HG02852 (cell line): ENCODE measurements around the gene KLF12.

Experiments
- ATAC-seq: cut with Tn5 transposase; IDR thresholded peaks from one replicate; pipeline ENCODE4 v1.9.1; 2021; ENCODE audit warnings: mild to moderate bottlenecking, moderate library complexity; ENCODE audit not compliant: unreplicated experiment

KLF12 gene

DNA sequence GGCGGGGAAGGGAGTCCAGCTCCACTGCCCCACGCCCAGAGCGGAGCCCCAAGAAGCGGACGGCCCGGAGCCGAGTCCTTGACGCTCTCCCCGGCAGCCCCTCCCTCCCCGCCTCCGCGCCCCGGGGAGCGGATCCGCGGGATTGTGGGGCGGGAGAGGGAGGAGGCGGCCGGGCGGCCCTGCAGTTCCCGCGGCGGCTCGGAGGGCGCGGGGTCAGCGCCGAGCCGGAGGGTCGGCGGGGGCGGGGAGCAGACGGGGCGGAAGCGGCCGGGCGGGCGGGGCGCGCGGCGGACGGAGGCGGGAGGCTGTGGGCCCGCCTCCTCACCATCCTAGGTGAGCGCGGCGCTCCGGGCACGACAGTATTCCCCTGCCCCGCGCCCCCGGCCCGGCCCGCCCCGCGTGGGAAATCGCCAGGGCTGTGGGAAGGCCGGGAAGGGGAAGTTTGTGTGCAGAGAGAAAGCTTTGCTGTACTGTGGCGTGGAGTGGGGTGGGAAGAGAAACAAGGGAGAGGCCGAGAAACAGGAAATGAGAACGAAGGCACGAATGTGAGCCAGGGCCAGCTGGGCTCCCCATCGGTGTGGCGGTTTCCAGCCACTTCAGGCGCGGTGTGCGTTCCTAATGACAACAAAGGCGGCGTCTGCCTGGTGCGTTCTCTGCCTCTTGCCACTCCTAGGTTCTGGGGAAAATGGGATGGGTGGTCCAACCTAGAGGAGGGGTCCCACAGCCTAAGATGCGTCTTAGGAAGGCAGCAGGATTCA, 1.3 kb upstream of the KLF12 start:
- ATAC-seq: peak; percentile 40

DNA sequence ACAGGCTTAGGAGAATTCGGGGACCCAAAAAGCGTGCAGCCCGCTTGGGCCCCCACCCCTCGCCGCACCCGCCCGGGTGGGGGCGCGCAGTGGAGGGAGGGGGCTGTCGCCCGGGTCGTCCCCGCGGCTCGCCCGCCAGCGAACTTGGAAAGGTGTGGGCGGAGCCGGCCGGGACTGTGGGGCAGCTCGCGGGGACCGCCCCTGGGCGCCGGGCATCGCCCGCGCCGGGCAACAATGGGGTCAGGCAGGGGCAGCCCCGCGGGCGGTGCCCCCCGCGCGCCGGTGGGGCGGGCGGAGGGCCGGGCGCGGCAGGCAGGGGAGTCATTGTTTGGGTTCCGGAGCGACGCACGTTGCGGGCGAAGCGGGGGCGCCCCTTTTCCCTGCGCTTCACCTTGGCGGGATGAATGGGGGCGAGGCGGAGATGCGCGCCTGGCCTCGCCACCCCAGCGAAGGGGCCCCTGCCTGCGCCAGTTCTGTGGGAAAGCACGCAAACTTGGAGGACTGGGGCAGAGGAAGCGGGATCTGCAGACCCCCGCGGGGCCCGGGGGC, 647 bp upstream of the KLF12 start:
- ATAC-seq: peak; percentile 19

GRCh38 chr13:74133657-74134201, 475 bp downstream of the KLF12 start:
- peak; percentile 42 for ATAC-seq

DNA sequence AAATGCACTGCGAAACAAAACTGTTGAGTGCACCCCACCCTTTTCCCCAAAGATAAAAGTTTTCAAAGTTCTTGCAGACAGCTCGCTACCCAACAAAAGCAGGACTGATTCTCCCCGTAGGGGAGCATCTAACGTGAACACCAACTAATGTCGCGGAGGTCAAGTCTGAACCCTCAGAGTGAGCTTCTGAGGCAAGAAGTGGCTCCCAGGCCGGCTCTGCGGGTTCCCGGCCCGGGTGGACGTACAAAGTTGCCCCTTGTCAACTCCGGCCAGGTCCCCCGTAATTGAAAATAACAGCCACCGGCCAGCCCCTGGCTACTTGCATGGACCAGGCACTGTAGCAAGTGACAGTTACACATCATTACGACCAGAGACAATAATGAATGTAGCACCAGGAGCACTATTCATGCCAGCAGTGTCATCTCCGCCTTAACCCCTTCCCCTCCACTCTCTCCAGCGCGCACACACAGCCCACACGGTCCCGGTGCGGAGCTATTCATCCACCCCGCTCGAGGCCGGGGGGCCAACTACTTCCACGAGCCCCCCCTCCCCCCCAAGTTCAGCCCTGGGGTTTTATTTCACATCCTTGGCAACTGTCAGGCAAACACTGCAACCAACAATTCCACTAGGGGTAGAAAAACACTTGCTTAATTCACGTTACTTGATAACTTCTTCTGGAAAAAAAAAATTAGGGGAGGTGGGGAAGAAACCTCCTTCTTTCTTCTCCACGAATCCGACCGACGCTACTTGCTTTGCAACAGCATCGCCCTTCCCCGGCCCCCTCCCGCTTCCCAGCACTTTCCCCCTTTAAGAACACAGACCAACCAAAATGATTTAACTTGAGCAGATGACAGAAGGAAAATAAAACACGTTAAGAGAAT, 1.2 kb downstream of the KLF12 start:
- no peak for ATAC-seq

DNA sequence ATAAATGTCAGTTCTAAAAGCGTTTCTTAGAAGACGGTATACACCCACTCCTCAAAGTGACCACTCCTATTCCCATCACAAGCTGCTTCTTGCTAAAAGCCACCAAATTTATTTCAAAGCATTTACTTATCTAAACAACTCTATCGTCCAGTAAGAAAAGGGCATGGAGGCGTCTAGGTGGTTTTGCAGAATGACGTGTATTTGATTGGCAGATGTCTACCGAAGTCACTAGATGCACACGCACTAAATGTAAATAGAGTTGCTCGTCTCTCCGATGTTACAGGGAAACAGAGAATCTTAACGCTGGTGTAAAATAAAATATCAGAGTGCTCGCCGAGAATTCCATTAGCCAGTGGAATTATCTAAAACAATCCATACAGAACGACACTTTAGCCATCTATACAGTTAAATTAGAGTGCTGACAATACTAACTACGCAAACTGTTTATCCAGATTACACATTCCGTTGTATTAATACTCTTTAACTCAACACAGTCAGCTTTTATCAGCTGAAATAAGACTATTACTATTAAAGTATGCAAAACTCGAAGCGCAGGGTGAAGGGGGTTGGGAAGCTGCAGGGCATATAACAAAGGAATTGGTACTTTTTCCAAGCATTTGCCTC, 1.9 kb downstream of the KLF12 start:
- ATAC-seq: no peak

DNA sequence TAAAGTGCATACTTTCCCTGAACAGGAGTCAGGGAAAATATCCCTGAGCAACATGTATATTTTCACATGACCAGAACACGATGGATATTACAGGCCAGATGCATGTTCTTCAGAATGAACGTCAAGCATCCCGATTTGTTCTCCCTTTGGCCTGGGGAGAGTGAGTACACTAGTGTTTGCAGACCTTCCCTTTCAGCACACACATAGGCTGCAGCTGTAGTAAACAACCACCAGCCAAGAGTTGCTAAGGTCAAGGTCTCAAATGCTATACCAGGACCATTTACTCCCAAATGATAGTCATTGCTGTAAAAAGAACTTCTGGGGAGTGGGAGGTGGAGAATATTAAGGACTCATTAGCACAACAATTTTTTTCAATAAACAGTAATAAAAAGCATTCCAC, 3.0 kb downstream of the KLF12 start:
- ATAC-seq: no peak

- no peak for ATAC-seq
These were observed 4.6 kb downstream of the KLF12 start for GRCh38 chr13:74129500-74130191.

DNA sequence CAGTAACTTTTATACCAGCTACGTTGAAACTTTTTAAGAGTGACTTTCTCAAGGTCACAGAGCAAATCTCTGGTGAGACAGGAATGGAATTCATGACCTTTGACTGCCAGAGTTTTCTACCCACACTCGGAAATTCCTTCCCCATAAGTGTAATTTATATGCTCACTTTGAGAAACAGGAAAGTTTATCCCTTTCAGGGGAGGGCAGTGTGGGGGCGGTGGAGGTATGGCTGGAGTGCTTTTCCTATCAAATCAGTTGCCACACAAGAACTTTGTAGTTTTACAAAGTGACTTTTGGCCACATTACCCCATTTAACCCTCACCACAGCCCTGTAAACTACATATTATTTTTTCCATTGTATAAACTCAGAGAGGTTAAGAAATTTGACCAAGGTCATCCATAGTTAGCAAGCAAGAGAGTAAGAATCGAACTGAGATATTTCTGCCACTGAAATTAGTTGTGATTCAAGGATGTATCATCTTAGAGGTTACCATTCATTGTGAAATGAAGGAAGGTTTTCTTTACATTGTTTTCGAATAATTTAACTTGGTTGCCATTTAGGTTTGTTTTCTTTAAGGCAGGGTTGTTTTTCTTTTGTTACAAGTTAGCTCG, 5.9 kb downstream of the KLF12 start:
- ATAC-seq: no peak

- ATAC-seq: no peak
These were observed 15.9 kb downstream of the KLF12 start for GRCh38 chr13:74118328-74118727.

- ATAC-seq: no peak
These were observed 16.9 kb downstream of the KLF12 start for GRCh38 chr13:74117207-74117705.

GRCh38 chr13:74115133-74115532, 19.1 kb downstream of the KLF12 start:
- ATAC-seq: no peak

DNA sequence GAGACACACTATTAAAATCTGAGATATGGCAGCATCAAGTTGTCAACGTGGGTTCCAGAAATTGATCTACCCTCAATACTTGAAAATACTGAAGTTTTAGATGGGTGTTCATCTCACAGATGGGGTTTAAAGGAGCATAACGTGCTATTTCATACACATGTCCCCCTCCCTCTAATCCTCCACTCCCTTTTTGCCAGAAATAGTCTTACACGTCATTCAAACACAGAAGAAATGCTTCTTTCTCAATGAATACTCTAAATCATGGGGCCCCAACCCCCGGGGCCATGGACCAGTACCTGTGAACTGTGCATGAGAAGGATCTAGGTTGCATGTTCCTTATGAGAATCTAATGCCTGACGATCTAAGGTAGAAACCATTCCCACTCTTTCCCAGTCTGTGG, 19.6 kb downstream of the KLF12 start:
- ATAC-seq: no peak

GRCh38 chr13:74114202-74114601, 20.0 kb downstream of the KLF12 start:
- no peak for ATAC-seq

DNA sequence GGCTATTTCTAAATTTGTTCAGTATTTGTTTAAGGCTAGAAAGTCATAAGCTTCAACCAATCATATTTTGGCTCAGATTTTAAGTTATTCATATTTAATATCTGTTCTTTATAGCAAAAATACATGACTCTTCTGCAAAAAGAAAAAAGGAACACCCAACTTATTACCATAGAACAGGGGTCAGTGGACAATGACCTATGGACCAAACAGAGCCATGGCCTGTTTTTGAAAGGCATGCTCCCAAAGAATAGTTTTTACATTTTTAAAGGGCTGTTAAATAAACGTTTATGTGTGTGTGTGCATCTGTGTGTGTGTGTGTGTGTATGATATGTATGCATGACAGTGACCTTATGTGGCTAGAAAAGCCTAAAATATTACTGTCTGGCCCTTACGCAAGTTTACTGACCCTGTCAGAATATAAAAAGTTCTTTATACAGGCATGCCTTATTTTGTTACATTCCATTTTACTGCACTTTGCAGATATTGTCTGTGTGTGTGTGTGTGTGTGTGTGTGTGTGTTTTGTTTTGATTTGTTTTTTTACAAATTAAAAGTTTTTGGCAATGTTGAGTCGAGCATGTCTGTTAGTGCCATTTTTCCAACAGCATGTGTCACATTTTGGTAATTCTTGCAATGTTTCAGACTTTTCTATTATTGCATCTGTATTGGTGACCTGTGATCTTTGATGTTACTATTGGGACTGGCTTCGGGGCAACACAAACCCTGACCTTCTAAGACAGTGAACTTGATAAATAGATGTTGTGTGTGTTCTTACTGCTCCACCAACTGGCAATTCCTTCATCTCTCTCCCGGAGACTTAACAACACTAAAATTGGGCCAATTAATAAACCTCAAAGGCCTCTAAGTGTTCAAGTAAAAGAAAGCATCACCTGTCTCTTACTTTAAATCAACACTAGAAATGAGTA, 22.0 kb downstream of the KLF12 start:
- ATAC-seq: no peak

DNA sequence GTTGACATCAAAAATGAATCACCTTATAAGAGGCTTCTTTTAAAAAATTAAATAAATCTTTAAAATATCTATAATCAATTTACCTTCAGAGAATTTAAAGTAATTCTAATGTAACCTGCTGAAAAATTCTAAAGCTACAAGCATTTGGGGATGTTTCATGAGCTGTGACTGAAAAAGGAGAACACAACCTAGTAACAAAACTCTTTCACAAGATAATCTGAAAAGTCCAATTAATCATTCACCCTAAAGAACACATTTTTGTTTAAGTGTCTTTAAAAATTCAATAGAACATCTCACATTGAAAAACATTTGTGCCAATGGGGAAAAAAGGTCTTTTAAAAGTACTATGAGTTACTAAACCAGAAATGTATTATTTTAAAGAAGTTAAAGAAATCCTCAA, 22.8 kb downstream of the KLF12 start:
- no peak for ATAC-seq

DNA sequence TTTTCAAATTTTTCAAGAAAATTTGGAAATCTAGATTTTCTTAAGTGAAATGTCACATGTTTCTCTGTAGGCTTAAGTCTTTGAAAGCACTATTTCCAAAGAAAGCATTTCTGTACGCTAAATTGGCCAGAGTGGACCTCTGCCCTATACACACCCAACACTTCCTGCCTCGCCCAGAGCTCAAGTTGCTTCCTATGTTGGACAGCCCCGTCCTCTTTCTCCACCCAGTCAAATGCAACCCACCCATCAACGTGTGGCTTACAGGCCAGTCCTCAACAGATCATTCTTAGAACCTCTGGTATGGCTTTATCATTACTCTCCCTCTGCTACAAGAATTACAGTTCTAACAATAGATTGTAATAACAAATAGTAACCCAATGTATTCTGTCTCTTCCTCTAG, 24.2 kb downstream of the KLF12 start:
- no peak for ATAC-seq

- no peak for ATAC-seq
These were observed 26.6 kb downstream of the KLF12 start for GRCh38 chr13:74107598-74107997.

DNA sequence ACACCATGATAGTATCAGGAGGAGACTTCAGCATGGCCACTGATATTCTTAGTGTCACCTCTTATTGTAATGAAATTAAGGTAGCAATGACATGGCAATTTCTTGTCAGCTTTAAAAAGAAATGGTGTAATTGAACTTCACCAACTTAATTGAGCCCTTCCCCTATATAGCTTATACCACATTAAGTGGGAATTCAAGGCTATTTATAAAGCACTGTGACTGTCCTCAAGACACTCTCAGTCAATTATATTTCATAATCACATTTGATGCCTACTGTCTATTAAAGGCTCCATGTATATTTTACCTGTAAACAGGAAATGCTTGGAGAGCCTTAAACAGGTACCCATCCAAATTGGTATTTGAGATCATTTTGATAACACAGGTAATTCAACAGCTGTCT, 28.3 kb downstream of the KLF12 start:
- ATAC-seq: no peak
